Osteocyte (in vitro differentiated cells): ENCODE measurements around the gene OPCML. TPM values are rescaled to one million over a fixed set of nuclear protein-coding genes. Genes with fewer than 3 reads are reported as not detected.

Experiments used
- DNase-seq: peaks from one replicate; pipeline ENCODE4 v3.0.0; 2021; ENCODE audit warnings: mixed read lengths; ENCODE audit not compliant: unreplicated experiment; ENCODE audit errors: extremely low spot score
- H3K27ac Mint-ChIP-seq: one replicate; pipeline ENCODE4 v1.8.0; 2021; ENCODE audit warnings: mild to moderate bottlenecking, mixed read lengths; ENCODE audit not compliant: unreplicated experiment
- H3K27me3 Mint-ChIP-seq: one replicate; pipeline ENCODE4 v1.8.0; 2021; ENCODE audit warnings: mixed read lengths; ENCODE audit not compliant: unreplicated experiment
- H3K36me3 Mint-ChIP-seq: one replicate; pipeline ENCODE4 v1.8.0; 2021; ENCODE audit warnings: mixed read lengths; ENCODE audit not compliant: unreplicated experiment
- H3K4me1 Mint-ChIP-seq: one replicate; pipeline ENCODE4 v1.8.0; 2021; ENCODE audit warnings: mixed read lengths; ENCODE audit not compliant: unreplicated experiment
- H3K4me3 Mint-ChIP-seq: one replicate; pipeline ENCODE4 v1.8.0; 2021; ENCODE audit warnings: mild to moderate bottlenecking, moderate library complexity, mixed read lengths; ENCODE audit not compliant: unreplicated experiment
- H3K9me3 Mint-ChIP-seq: one replicate; pipeline ENCODE4 v1.8.0; 2021; ENCODE audit warnings: mixed read lengths; ENCODE audit not compliant: unreplicated experiment
- total RNA-seq: library from RNA; stranded (reverse); gene quantifications from 2 replicates; pipeline ENCODE4 v1.2.1, GENCODE V29; 2021
- TF ChIP-seq, protein P1 (sequence below): fragments of 200-600 bp; sonication (generic); IDR thresholded peaks from 2 replicates; pipeline ENCODE4 v1.5.0; 2021; ENCODE audit warnings: antibody characterized with exemption, mild to moderate bottlenecking, moderate library complexity

The OPCML gene
- total RNA-seq, 1 donor from 2014 or later, result 0.11 TPM

DNA sequence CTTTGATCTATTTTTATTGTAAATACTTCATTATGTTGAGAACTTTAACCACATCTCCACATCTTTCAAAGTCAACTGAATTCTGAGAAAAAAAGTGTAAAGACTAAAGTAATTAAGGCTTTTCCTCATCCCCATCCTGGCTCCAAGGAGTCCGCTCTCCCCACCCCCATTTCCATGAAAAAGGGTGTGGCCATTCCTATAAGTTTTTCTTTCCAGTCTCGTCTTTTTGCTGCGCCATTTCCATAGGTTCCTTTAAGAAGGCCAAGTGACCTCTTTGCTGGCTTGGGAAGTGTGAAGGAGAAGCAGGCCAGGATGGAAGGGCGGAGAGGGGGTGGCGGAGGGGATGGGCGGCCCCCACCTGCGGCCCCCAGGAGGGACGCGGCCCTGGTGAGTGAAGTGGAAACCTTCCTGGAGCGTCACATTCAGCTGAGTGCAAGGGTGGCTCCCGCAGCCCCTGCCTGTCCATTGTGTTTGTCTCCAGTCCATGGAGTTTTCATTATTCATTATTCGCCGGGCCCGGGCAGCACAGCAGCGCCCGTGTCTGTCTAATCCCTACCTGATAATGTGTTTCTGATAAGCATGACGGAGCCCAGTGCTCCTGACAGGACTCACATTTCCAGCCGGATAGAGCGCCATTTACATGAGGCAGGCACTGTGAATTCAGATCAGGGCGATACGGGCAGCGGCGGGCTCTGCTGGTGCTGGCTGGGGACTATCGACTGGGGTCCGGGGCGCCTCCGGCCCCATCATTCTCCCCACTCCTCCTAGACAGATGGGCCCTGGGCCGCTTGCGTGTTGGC lies 739.8 kb downstream of the OPCML start:
- Mint-ChIP-seq H3K9me3 (no peaks in the 10 kb centered on the region), H3K27ac (no peak overlapping the region), H3K36me3 (no peaks in the 10 kb centered on the region), H3K4me3 (no peak overlapping the region), H3K27me3 (no peaks in the 10 kb centered on the region), H3K4me1 (no peaks in the 10 kb centered on the region)
- no peak for DNase-seq
- TF ChIP-seq, protein P1, sequence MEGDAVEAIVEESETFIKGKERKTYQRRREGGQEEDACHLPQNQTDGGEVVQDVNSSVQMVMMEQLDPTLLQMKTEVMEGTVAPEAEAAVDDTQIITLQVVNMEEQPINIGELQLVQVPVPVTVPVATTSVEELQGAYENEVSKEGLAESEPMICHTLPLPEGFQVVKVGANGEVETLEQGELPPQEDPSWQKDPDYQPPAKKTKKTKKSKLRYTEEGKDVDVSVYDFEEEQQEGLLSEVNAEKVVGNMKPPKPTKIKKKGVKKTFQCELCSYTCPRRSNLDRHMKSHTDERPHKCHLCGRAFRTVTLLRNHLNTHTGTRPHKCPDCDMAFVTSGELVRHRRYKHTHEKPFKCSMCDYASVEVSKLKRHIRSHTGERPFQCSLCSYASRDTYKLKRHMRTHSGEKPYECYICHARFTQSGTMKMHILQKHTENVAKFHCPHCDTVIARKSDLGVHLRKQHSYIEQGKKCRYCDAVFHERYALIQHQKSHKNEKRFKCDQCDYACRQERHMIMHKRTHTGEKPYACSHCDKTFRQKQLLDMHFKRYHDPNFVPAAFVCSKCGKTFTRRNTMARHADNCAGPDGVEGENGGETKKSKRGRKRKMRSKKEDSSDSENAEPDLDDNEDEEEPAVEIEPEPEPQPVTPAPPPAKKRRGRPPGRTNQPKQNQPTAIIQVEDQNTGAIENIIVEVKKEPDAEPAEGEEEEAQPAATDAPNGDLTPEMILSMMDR, result no peak

DNA sequence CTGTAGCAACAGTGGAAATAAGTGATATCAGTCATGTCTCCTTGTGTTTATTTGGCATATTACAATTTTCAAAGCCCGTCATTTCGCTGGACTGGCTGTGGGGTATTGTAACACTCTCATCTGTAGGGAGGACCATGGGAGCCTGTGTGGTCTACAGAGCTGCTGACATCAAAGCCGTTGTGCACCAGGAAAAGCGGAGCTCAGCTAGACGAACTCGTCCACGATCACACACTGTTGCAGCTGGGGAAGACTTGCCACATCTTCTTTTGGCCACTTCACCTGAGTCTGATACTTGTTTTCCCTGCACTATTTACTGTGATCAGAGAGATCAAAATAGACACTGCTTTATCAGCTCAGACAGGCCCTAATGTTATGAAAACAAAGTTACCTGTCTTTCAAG lies 741.3 kb downstream of the OPCML start:
- H3K9me3 Mint-ChIP-seq, result no peaks in the 10 kb centered on the region
- TF ChIP-seq, protein P1, result no peak
- H3K36me3 Mint-ChIP-seq, result no peaks in the 10 kb centered on the region
- no peak for DNase-seq
- H3K27me3 Mint-ChIP-seq, result no peaks in the 10 kb centered on the region
- H3K4me3 Mint-ChIP-seq, result no peak overlapping the region
- H3K27ac Mint-ChIP-seq, result no peak overlapping the region
- no peaks in the 10 kb centered on the region for H3K4me1 Mint-ChIP-seq

DNA sequence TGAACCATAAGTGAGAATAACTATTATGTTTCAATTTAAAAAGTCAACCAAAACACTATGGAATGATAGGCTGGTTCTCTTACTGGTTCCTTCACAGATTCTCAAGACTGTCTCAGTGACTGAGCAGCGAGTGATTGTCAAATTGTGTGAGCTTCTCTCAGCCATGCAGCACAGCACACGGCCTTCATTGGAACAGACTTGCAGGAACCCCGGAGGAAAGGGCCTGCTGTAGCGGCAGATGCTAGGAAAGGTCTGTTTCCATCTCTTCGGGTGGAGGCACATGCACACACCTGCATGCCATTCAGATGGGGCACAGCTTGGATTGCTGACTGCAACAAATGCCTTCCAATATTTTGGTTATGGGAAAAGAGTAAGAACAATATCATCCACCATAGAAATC lies 741.8 kb downstream of the OPCML start:
- no peak for DNase-seq
- no peak overlapping the region for H3K27ac Mint-ChIP-seq
- H3K9me3 Mint-ChIP-seq, result no peaks in the 10 kb centered on the region
- no peaks in the 10 kb centered on the region for H3K36me3 Mint-ChIP-seq
- no peak overlapping the region for H3K4me3 Mint-ChIP-seq
- H3K27me3 Mint-ChIP-seq, result no peaks in the 10 kb centered on the region
- no peaks in the 10 kb centered on the region for H3K4me1 Mint-ChIP-seq
- TF ChIP-seq, protein P1, result no peak

DNA sequence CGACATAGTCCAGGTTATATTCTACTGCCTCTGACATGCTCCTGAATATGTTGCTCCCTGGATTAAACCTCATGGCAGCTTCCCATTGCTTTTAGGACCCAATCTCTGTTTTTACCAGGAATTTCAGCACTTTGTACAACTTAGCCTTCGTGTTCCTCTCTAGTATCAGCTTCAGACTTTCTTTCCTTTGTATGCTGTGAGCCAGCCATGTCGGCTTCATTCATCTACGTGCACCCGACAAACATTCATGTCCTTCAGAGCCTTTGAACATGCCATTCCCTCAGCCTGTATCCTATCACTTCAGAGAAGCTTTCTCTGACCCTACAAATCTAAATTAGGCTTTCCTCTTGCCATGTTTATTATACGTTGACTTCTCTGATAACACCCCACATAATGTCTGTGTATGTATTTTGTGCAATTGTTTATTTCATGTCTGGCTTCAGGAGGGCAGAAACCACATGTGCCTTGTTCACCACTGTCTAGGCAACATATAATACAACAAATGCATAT lies 743.4 kb downstream of the OPCML start:
- Mint-ChIP-seq H3K36me3 (no peaks in the 10 kb centered on the region), H3K27ac (no peak overlapping the region), H3K4me1 (no peaks in the 10 kb centered on the region), H3K4me3 (no peak overlapping the region), H3K27me3 (no peaks in the 10 kb centered on the region), H3K9me3 (no peaks in the 10 kb centered on the region)
- TF ChIP-seq, protein P1, result no peak
- DNase-seq, result no peak

DNA sequence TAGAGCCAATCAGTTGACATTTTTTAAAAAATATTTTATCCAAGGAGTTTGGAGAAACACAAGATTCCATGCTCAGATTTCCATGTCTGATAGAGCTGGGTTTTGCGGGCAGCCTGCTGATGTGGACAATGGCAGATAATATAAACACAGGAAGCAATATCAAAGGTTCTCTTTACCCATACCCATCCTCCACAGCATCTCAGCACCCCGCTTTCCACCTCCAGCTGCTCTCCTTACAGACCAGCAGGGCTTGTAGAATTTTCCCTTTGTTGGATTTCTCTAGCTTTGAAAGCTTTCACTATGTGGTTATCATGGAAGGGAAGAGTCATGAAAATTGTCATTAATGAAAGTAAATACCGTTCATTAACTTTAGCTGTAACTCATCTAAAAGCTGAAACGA lies 746.4 kb downstream of the OPCML start:
- no peaks in the 10 kb centered on the region for H3K27me3 Mint-ChIP-seq
- H3K36me3 Mint-ChIP-seq, result no peaks in the 10 kb centered on the region
- no peak overlapping the region for H3K27ac Mint-ChIP-seq
- no peaks in the 10 kb centered on the region for H3K4me1 Mint-ChIP-seq
- H3K4me3 Mint-ChIP-seq, result no peak overlapping the region
- TF ChIP-seq, protein P1, result no peak
- H3K9me3 Mint-ChIP-seq, result no peaks in the 10 kb centered on the region
- no peak for DNase-seq
